ENCODE measurements around the gene ATF4. TPM values are rescaled to one million over a fixed set of nuclear protein-coding genes. Genes with fewer than 3 reads are reported as not detected.

Gene ATF4
- total and polyA plus RNA-seq, 4 donors = 179 to 882 (median 410) TPM

- H3K4me3 ChIP-seq = no peak overlapping the region
- no peak overlapping the region for H3K9ac ChIP-seq (ENCODE audit: insufficient read depth in 1 of 2, low read length in 2 of 2)
- WGBS, 2 donors = 90 to 93% methylated on average over 45 of the region's 45 CpGs
- TF ChIP-seq CTCF (IDR thresholded peaks at IDR 0.05; ENCODE audit: control extremely low read depth, extremely low read depth) = no peak
- peaks cover 0 to 13% (median 0%) of the 10 kb centered on the region in 5 donors for H3K4me1 ChIP-seq (ENCODE audit: control insufficient read depth in 5 of 5, insufficient read depth in 5 of 5, low read length in 5 of 5)
- no peak overlapping the region for H3K27ac ChIP-seq (ENCODE audit: low read depth in 1 of 2, low read length in 1 of 2)
- no peaks in the 10 kb centered on the region for H3K9me3 ChIP-seq (ENCODE audit: control insufficient read depth in 4 of 4, insufficient read depth in 3 of 4, low read length in 3 of 4)
- no peaks in the 10 kb centered on the region for H3K27me3 ChIP-seq (ENCODE audit: control insufficient read depth in 3 of 3, insufficient read depth in 3 of 3, low read length in 2 of 3)
- ATAC-seq (ENCODE audit: insufficient read depth, low FRiP score) (no peak), DNase-seq (no peak)
- H3K36me3 ChIP-seq (ENCODE audit: control insufficient read depth in 4 of 4, insufficient read depth in 4 of 4, low read length in 4 of 4) = peaks cover 0 to 8% (median under 1%) of the 10 kb centered on the region in 4 donors
Measured at GRCh38 chr22:39486951-39487825, 33.2 kb upstream of the ATF4 start.

- peaks cover 0 to 8% (median under 1%) of the 10 kb centered on the region in 4 donors for H3K36me3 ChIP-seq (ENCODE audit: control insufficient read depth in 4 of 4, insufficient read depth in 4 of 4, low read length in 4 of 4)
- peaks cover 0 to 13% (median 0%) of the 10 kb centered on the region in 5 donors for H3K4me1 ChIP-seq (ENCODE audit: control insufficient read depth in 5 of 5, insufficient read depth in 5 of 5, low read length in 5 of 5)
- ATAC-seq (ENCODE audit: insufficient read depth, low FRiP score) (no peak), DNase-seq (no peak)
- H3K27ac ChIP-seq (ENCODE audit: low read depth in 1 of 2, low read length in 1 of 2) = no peak overlapping the region
- no peaks in the 10 kb centered on the region for H3K27me3 ChIP-seq (ENCODE audit: control insufficient read depth in 3 of 3, insufficient read depth in 3 of 3, low read length in 2 of 3)
- no peak overlapping the region for H3K9ac ChIP-seq (ENCODE audit: insufficient read depth in 1 of 2, low read length in 2 of 2)
- TF ChIP-seq CTCF (IDR thresholded peaks at IDR 0.05; ENCODE audit: control extremely low read depth, extremely low read depth) = no peak
- 97% methylated on average over 68 to 70 of the region's 70 CpGs for WGBS, 2 donors
- H3K9me3 ChIP-seq (ENCODE audit: control insufficient read depth in 4 of 4, insufficient read depth in 3 of 4, low read length in 3 of 4) = no peaks in the 10 kb centered on the region
- H3K4me3 ChIP-seq = no peak overlapping the region
Measured at GRCh38 chr22:39487826-39488520, 32.4 kb upstream of the ATF4 start.

GRCh38 chr22:39488563-39489083 is 31.7 kb upstream of the ATF4 start:
- no peak overlapping the region for H3K9ac ChIP-seq (ENCODE audit: insufficient read depth in 1 of 2, low read length in 2 of 2)
- H3K27ac ChIP-seq (ENCODE audit: low read depth in 1 of 2, low read length in 1 of 2) = no peak overlapping the region
- H3K9me3 ChIP-seq (ENCODE audit: control insufficient read depth in 4 of 4, insufficient read depth in 3 of 4, low read length in 3 of 4) = no peaks in the 10 kb centered on the region
- DNase-seq (no peak), ATAC-seq (ENCODE audit: insufficient read depth, low FRiP score) (no peak)
- peaks cover 0 to 13% (median 0%) of the 10 kb centered on the region in 5 donors for H3K4me1 ChIP-seq (ENCODE audit: control insufficient read depth in 5 of 5, insufficient read depth in 5 of 5, low read length in 5 of 5)
- H3K4me3 ChIP-seq = no peak overlapping the region
- H3K27me3 ChIP-seq (ENCODE audit: control insufficient read depth in 3 of 3, insufficient read depth in 3 of 3, low read length in 2 of 3) = no peaks in the 10 kb centered on the region
- no peak for TF ChIP-seq CTCF (IDR thresholded peaks at IDR 0.05; ENCODE audit: control extremely low read depth, extremely low read depth)
- 92 to 97% methylated on average over 38 to 39 of the region's 39 CpGs for WGBS, 2 donors
- peaks cover 0 to 8% (median under 1%) of the 10 kb centered on the region in 4 donors for H3K36me3 ChIP-seq (ENCODE audit: control insufficient read depth in 4 of 4, insufficient read depth in 4 of 4, low read length in 4 of 4)

Measured in lung (tissue), 12 donors.